H9 (cell line): ENCODE measurements around the gene MYLK. TPM values are rescaled to one million over a fixed set of nuclear protein-coding genes. Genes with fewer than 3 reads are reported as not detected.

Source experiments
- DNase-seq: peaks from one replicate; pipeline ENCODE4 v3.0.0-alpha.2; 2017
- H2AFZ ChIP-seq: one replicate; pipeline ENCODE4 v1.6.1; 2013; ENCODE audit warnings: mild to moderate bottlenecking, low read length, control low read depth, moderate library complexity
- H2AK5ac ChIP-seq: 2 replicates; pipeline ENCODE4 v1.6.1; 2013; ENCODE audit warnings: low read length, control low read depth, mixed read lengths; ENCODE audit not compliant: insufficient read length
- H2BK120ac ChIP-seq: one replicate; pipeline ENCODE4 v1.6.1; 2013; ENCODE audit warnings: low read depth, mild to moderate bottlenecking, low read length, control low read depth, inconsistent platforms; ENCODE audit not compliant: poor library complexity, severe bottlenecking
- H2BK12ac ChIP-seq: 2 replicates; pipeline ENCODE4 v1.6.1; 2013; ENCODE audit warnings: low read length, control low read depth, mixed read lengths, low read depth; ENCODE audit not compliant: insufficient read length
- H2BK15ac ChIP-seq: 2 replicates; pipeline ENCODE4 v1.6.1; 2013; ENCODE audit warnings: low read depth, low read length, control low read depth
- H2BK20ac ChIP-seq: one replicate; pipeline ENCODE4 v1.6.1; 2013; ENCODE audit warnings: low read depth, mild to moderate bottlenecking, low read length, control low read depth, inconsistent platforms; ENCODE audit not compliant: poor library complexity, severe bottlenecking
- H2BK5ac ChIP-seq: 2 replicates; pipeline ENCODE4 v1.6.1; 2013; ENCODE audit warnings: low read length, control low read depth, mixed read lengths; ENCODE audit not compliant: insufficient read length
- H3K14ac ChIP-seq: 2 replicates; pipeline ENCODE4 v1.6.1; 2013; ENCODE audit warnings: low read length, control low read depth; ENCODE audit not compliant: insufficient read depth
- H3K18ac ChIP-seq: 2 replicates; pipeline ENCODE4 v1.6.1; 2013; ENCODE audit warnings: low read depth, mild to moderate bottlenecking, mixed read lengths, low read length, control low read depth; ENCODE audit not compliant: insufficient read length
- H3K23ac ChIP-seq: 2 replicates; pipeline ENCODE4 v1.6.1; 2013; ENCODE audit warnings: low read length, control low read depth, mixed read lengths, low read depth; ENCODE audit not compliant: insufficient read length
- H3K23me2 ChIP-seq: 2 replicates; pipeline ENCODE4 v1.6.1; 2013; ENCODE audit warnings: low read depth, mild to moderate bottlenecking, mixed read lengths, low read length, control low read depth; ENCODE audit not compliant: insufficient read length, poor library complexity, severe bottlenecking
- H3K27ac ChIP-seq: 2 replicates; pipeline ENCODE4 v1.5.1; 2013; ENCODE audit warnings: low read length, control low read depth, mixed read lengths, low read depth; ENCODE audit not compliant: insufficient read length
- H3K27me3 ChIP-seq: 2 replicates; pipeline ENCODE4 v1.6.1; 2013; ENCODE audit warnings: low read length, control low read depth, inconsistent platforms; ENCODE audit not compliant: insufficient read depth
- H3K4ac ChIP-seq: 2 replicates; pipeline ENCODE4 v1.6.1; 2013; ENCODE audit warnings: low read depth, mild to moderate bottlenecking, control low read depth, inconsistent platforms, low read length, moderate library complexity
- H3K4me1 ChIP-seq: 2 replicates; pipeline ENCODE4 v1.6.1; 2013; ENCODE audit warnings: low read length, control low read depth, inconsistent platforms; ENCODE audit not compliant: insufficient read depth
- H3K4me2 ChIP-seq: 2 replicates; pipeline ENCODE4 v1.6.1; 2013; ENCODE audit warnings: low read length, control low read depth, mixed read lengths; ENCODE audit not compliant: insufficient read length, insufficient read depth
- H3K56ac ChIP-seq: 2 replicates; pipeline ENCODE4 v1.6.1; 2013; ENCODE audit warnings: low read depth, mild to moderate bottlenecking, mixed read lengths, low read length, control low read depth; ENCODE audit not compliant: insufficient read length
- H3K79me1 ChIP-seq: 2 replicates; pipeline ENCODE4 v1.6.1; 2013; ENCODE audit warnings: low read depth, mild to moderate bottlenecking, moderate library complexity, low read length, control low read depth, inconsistent platforms; ENCODE audit not compliant: insufficient read depth, poor library complexity, severe bottlenecking
- H3K79me2 ChIP-seq: 2 replicates; pipeline ENCODE4 v1.6.1; 2013; ENCODE audit warnings: low read length, control low read depth, inconsistent platforms; ENCODE audit not compliant: insufficient read depth
- H3K9ac ChIP-seq: 2 replicates; pipeline ENCODE4 v1.6.1; 2013; ENCODE audit warnings: low read length, control low read depth, mixed read lengths; ENCODE audit not compliant: insufficient read length; ENCODE audit errors: extremely low read depth
- H3K9me3 ChIP-seq: one replicate; pipeline ENCODE4 v1.6.1; 2013; ENCODE audit warnings: low read depth, low read length, inconsistent platforms; ENCODE audit not compliant: control insufficient read depth
- H3T11ph ChIP-seq: one replicate; pipeline ENCODE4 v1.6.1; 2013; ENCODE audit warnings: mild to moderate bottlenecking, low read length, control low read depth, inconsistent platforms
- H4K20me1 ChIP-seq: one replicate; pipeline ENCODE4 v1.6.1; 2013; ENCODE audit not compliant: control insufficient read depth, insufficient read length, insufficient read depth
- H4K5ac ChIP-seq: 2 replicates; pipeline ENCODE4 v1.6.1; 2013; ENCODE audit warnings: low read depth, mild to moderate bottlenecking, mixed read lengths, low read length, control low read depth; ENCODE audit not compliant: insufficient read length
- H4K8ac ChIP-seq: replicated peaks from 2 replicates; pipeline ENCODE4 v1.6.1; 2013; ENCODE audit warnings: low read length, control low read depth, mixed read lengths, low read depth; ENCODE audit not compliant: insufficient read length
- H4K91ac ChIP-seq: 2 replicates; pipeline ENCODE4 v1.6.1; 2013; ENCODE audit warnings: low read depth, mild to moderate bottlenecking, moderate library complexity, mixed read lengths, low read length, control low read depth; ENCODE audit not compliant: insufficient read length
- H3K27ac Mint-ChIP-seq, 3 experiments: 2 replicates in 2 of 3; 3 replicates in 1 of 3; pipeline ENCODE4 v1.8.0; 2020 to 2021; ENCODE audit warnings: mixed read lengths in 3 of 3, mild to moderate bottlenecking in 1 of 3, moderate library complexity in 1 of 3
- H3K27me3 Mint-ChIP-seq: 2 replicates; pipeline ENCODE4 v1.8.0; 2021; ENCODE audit warnings: low read depth, mild to moderate bottlenecking, moderate library complexity, mixed read lengths
- H3K36me3 Mint-ChIP-seq, 3 experiments: 2 replicates in 2 of 3; 3 replicates in 1 of 3; pipeline ENCODE4 v1.8.0; 2020 to 2021; ENCODE audit warnings: low read depth in 3 of 3, mixed read lengths in 3 of 3; ENCODE audit not compliant: insufficient read depth in 1 of 3
- H3K4me1 Mint-ChIP-seq, 2 experiments: 2 replicates each; pipeline ENCODE4 v1.8.0; 2020; ENCODE audit warnings: mixed read lengths in 2 of 2
- H3K4me3 Mint-ChIP-seq, 2 experiments: 2 replicates in 1 of 2; 3 replicates in 1 of 2; pipeline ENCODE4 v1.8.0; 2020 to 2021; ENCODE audit warnings: mild to moderate bottlenecking in 2 of 2, mixed read lengths in 2 of 2, moderate library complexity in 1 of 2
- H3K9me3 Mint-ChIP-seq, 2 experiments: 2 replicates in 1 of 2; 3 replicates in 1 of 2; pipeline ENCODE4 v1.8.0; 2020; ENCODE audit warnings: mild to moderate bottlenecking in 2 of 2, mixed read lengths in 2 of 2, moderate library complexity in 1 of 2
- CTCF ChIP-seq: fragments of 200-600 bp; sonication (generic); conservative IDR thresholded peaks from 3 replicates; pipeline ENCODE4 v1.8.0; 2021; ENCODE audit warnings: antibody characterized with exemption, mild to moderate bottlenecking
- whole genome bisulfite sequencing: extraction: QIAGEN DNeasy Blood & Tissue Kit; methylation state at CpG from one replicate; pipeline ENCODE4 v1.1.7; 2013; ENCODE audit warnings: missing lambda C conversion rate, low lambda C conversion rate, mixed read lengths; ENCODE audit not compliant: insufficient read length; ENCODE audit errors: extremely low coverage; 5-methylcytosine and 5-hydroxymethylcytosine counted together
- total RNA-seq: library from RNA; stranded (reverse); gene quantifications from 2 replicates; pipeline ENCODE4 v1.2.1, GENCODE V29; 2021

The MYLK gene
- total RNA-seq, 1 experiment from 2014 or later: 10.1 TPM

- Histone ChIP-seq H3K14ac (no peak overlapping the region), H3K4me2 (no peak overlapping the region), H4K91ac (no peak overlapping the region), H3K4me1 (no peaks in the 10 kb centered on the region), H2BK20ac (no peak overlapping the region), H4K5ac (no peak overlapping the region), H3K18ac (no peak overlapping the region), H3K56ac (no peak overlapping the region), H3K27me3 (no peaks in the 10 kb centered on the region), H4K20me1 (no peaks in the 10 kb centered on the region), H3K23ac (no peak overlapping the region), H2BK120ac (no peak overlapping the region), H3K9ac (no peak overlapping the region), H3K79me1 (no peaks in the 10 kb centered on the region), H3K4ac (no peak overlapping the region), H3T11ph (no peak overlapping the region), H3K79me2 (no peaks in the 10 kb centered on the region), H3K9me3 (no peaks in the 10 kb centered on the region), H2AK5ac (no peak overlapping the region), H2AFZ (no peak overlapping the region), H2BK5ac (no peak overlapping the region), H2BK15ac (no peak overlapping the region), H3K27ac (no peak overlapping the region), H4K8ac (no peak overlapping the region), H3K23me2 (no peaks in the 10 kb centered on the region), H2BK12ac (no peak overlapping the region)
- H3K4me3 Mint-ChIP-seq: no peak overlapping the region
- WGBS: no CpG with 5 or more reads among the region's 2 CpGs
- no peak for TF ChIP-seq CTCF
- H3K36me3 Mint-ChIP-seq: no peaks in the 10 kb centered on the region
- H3K27me3 Mint-ChIP-seq: no peaks in the 10 kb centered on the region
- no peak overlapping the region for H3K27ac Mint-ChIP-seq
- H3K4me1 Mint-ChIP-seq: peaks cover 2 to 4% of the 10 kb centered on the region in 2 experiments; a peak in 3 of 4 replicates
- no peaks in the 10 kb centered on the region for H3K9me3 Mint-ChIP-seq
- DNase-seq: no peak
Observed at GRCh38 chr3:123805504-123805903, 78.6 kb downstream of the MYLK start.
